Esophagus squamous epithelium (tissue), 4 donors: Measurements from ENCODE around the gene LYRM7.

Experiments
- POLR2A ChIP-seq, 4 donors: fragments of 450-650 bp; IDR thresholded peaks; one replicate each; pipeline ENCODE4 v1.6.1; 2017; ENCODE audit warnings: antibody characterized with exemption in 4 of 4, mild to moderate bottlenecking in 4 of 4, moderate library complexity in 3 of 4
- TF ChIP-seq, protein P1 (sequence below), 6 experiments: fragments of 450-650 bp in 4 of 6; fragments of 200-600 bp in 2 of 6; sonication (generic) in 2 of 6; IDR thresholded peaks; one replicate each; pipeline ENCODE4 v1.5.1; 2016 to 2019; ENCODE audit warnings: antibody characterized with exemption in 6 of 6, mild to moderate bottlenecking in 4 of 6, moderate library complexity in 4 of 6

DNA sequence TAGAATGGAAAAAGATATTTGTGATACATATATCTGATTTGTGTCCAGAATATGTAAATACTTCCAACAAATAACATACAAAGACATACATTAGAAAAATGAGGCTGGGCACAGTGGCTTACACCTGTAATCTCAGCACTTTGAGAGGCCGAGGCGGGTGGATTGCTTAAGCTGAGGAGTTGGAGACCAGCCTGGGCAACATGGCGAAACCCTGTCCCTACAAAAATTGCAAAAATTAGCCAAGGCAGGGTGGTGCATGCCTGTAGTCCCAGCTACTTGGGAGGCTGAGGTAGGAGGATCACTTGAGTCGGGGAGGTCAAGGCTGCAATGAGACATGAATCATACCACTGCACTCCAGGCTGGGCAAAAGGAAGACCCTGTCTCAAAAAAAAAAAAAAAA is 47.0 kb downstream of the LYRM7 start:
- TF ChIP-seq, protein P1, sequence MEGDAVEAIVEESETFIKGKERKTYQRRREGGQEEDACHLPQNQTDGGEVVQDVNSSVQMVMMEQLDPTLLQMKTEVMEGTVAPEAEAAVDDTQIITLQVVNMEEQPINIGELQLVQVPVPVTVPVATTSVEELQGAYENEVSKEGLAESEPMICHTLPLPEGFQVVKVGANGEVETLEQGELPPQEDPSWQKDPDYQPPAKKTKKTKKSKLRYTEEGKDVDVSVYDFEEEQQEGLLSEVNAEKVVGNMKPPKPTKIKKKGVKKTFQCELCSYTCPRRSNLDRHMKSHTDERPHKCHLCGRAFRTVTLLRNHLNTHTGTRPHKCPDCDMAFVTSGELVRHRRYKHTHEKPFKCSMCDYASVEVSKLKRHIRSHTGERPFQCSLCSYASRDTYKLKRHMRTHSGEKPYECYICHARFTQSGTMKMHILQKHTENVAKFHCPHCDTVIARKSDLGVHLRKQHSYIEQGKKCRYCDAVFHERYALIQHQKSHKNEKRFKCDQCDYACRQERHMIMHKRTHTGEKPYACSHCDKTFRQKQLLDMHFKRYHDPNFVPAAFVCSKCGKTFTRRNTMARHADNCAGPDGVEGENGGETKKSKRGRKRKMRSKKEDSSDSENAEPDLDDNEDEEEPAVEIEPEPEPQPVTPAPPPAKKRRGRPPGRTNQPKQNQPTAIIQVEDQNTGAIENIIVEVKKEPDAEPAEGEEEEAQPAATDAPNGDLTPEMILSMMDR (IDR thresholded peaks at IDR 0.05), result no peak
- no peak for TF ChIP-seq POLR2A (IDR thresholded peaks at IDR 0.05)
